HG03045 (cell line): ENCODE results near the gene OSM.

Experiments
- ATAC-seq: cut with Tn5 transposase; IDR thresholded peaks from one replicate; pipeline ENCODE4 v1.9.1; 2021; ENCODE audit warnings: mild to moderate bottlenecking, moderate library complexity; ENCODE audit not compliant: unreplicated experiment

Gene OSM

GRCh38 chr22:30212996-30213441 is 53.6 kb downstream of the OSM start:
- no peak for ATAC-seq
